GM18951 (cell line): ENCODE results near the gene MFAP4.

Experiments
- POLR2A ChIP-seq: IDR thresholded peaks from 4 replicates; pipeline ENCODE4 v1.6.1; 2011; ENCODE audit warnings: mild to moderate bottlenecking; ENCODE audit not compliant: insufficient read length, insufficient read depth; ENCODE audit errors: extremely low read depth
- in situ Hi-C: fragments of 300-500 bp; cut with MboI; formaldehyde crosslinking; loops from one replicate; pipeline ENCODE4 v1.12.0; 2022; ENCODE audit warnings: low sequenced_read_pairs, mixed read lengths, inconsistent platforms; ENCODE audit not compliant: unreplicated experiment

The MFAP4 gene

GRCh38 chr17:19333736-19334290, 53.2 kb downstream of the MFAP4 start:
- in situ Hi-C loops: no loop called here
- TF ChIP-seq POLR2A: no peak
